Activated CD4-positive, alpha-beta T cell treated with anti-CD3 and anti-CD28 coated beads, Interleukin-10, Interleukin-2, amounts not matched to agents 100 ng/mL and 50 ng/mL, durations not matched to agents 16 hours and 8 hours (primary cell): ENCODE results near the gene MTARC1.

Experiments used
- DNase-seq: peaks from one replicate; pipeline ENCODE4 v3.0.0-alpha.2; 2020

Gene MTARC1

DNA sequence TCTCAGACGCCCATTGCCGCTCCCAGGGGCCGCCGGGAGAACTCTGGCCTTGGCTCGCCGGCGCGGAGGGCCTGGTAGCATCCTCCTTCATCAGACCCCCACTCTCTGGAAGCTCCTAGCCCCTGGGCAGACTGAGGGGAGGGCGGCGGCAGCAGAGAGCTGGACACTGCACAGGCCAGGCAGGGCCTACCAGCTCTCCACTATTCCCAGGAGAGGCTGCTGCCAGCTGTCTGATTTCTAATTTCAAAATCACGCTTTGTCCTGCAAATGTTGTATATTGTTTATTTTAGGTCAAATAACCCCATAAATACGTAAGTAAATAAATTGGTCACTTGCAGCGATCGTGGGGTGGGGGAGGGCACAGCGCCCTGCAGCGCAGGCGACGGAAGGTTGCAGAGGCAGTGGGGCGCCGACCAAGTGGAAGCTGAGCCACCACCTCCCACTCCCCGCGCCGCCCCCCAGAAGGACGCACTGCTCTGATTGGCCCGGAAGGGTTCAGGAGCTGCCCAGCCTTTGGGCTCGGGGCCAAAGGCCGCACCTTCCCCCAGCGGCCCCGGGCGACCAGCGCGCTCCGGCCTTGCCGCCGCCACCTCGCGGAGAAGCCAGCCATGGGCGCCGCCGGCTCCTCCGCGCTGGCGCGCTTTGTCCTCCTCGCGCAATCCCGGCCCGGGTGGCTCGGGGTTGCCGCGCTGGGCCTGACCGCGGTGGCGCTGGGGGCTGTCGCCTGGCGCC, at the start of gene MTARC1:
MTARC1 (plus strand) TSS at position 577 of the 732 bp plus-strand sequence; CDS start at position 609, 32 bp downstream.
- DNase-seq, result no peak

DNA sequence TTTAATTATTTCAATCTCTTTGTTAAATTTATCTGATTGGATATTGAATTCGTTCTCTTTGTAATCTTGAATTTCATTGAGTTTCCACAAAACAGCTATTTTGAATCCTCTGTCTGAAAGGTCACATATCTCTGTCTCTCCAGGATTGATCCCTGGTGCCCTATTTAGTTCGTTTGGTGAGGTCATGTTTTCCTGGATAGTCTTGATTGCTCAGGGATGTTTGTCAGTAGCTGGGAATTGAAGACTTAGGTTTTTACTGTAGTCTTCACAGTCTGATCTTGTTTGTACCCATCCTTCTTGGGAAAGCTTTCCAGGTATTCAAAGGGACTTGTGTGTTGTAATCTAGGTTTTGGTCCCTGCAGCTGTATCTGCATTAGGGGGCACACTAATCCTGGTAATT, 45.4 kb upstream of the MTARC1 start:
- DNase-seq, result no peak

DNA sequence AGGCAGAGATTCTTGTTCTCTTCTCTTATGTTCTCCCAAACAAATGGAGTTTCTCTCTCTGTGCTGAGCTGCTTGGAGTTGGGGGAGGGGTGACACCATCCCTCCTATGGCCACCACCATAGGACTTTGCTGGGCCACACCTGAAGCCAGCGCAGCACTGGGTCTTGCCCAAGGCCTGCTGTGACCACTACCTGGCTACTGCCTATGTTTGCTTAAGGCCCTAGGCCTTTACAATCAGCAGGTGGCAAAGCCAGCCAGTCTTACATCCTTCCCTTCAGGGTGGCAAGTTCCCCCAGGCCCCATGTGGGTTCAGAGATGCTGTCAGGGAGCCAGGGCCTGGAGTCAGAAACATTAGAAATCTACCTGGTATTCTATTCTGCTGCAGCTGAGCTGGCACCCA, 44.9 kb upstream of the MTARC1 start:
- no peak for DNase-seq

DNA sequence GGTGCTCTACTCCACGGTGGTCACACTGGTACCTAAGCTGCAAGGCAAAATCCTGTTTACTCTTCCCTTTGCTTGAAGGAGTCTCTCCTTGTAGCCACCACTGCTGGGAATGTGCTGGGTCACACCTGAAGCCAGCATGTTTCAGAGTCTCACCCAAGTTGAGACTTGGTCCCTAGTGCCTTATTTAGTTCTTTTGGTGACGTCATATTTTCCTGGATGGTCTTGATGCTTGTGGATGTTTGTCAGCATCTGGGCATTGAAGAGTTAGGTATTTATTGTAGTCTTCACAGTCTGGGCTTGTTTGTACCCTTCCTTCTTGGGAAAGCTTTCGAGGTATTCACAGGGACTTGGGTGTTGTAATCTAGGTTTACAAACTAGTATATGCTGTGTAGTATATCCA, 44.2 kb upstream of the MTARC1 start:
- no peak for DNase-seq

DNA sequence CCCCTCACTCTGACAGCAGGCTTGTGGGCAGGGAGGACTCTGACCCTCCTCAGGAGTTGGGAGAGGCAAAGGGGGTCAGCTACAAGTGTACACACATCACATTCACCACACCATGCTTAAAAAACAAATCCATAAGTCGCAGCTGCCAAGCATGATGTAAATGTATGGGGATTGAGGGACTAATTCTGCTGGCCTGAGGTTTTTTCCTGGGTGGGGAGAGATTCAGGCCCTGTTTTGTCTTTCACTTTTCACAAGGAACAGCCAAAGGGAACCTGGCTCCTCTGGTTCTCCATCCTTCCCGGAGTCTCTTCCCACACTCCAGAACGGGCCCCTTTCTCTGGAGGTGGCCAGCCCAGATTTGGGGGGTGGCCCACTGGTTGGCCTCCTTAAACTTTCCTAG, 39.9 kb upstream of the MTARC1 start:
- no peak for DNase-seq

DNA sequence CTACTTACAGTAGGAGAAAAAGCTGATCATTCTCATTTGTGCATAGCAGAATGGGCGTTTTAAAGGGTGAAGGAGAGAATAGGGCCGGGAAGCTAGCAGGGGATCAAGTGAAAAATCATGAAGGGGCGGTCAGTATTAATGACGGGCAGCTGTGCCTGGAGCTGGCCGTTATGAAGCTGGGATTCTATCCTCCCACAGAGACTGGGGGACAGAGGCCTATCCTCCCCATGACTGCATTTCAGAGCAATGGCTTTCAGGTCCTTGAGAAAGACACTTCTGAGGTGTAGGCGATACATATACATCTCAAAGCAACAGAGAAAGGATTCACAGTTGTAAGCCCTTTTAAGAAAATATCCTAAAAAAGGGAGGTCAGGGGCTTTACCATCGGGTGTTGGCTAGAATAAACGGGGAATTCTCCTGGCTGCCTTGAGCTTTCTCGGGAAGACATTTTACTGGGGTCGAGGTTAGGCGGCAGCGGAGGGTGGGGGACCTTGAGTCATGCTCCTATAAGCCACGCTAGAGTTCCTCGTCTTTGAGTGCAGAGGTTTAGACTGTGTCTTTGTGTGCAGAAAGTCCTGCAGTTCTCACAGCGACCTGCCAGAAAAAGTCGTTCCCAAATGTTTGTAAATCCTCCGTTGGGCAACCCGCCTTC, 39.1 kb upstream of the MTARC1 start:
- DNase-seq, result no peak

DNA sequence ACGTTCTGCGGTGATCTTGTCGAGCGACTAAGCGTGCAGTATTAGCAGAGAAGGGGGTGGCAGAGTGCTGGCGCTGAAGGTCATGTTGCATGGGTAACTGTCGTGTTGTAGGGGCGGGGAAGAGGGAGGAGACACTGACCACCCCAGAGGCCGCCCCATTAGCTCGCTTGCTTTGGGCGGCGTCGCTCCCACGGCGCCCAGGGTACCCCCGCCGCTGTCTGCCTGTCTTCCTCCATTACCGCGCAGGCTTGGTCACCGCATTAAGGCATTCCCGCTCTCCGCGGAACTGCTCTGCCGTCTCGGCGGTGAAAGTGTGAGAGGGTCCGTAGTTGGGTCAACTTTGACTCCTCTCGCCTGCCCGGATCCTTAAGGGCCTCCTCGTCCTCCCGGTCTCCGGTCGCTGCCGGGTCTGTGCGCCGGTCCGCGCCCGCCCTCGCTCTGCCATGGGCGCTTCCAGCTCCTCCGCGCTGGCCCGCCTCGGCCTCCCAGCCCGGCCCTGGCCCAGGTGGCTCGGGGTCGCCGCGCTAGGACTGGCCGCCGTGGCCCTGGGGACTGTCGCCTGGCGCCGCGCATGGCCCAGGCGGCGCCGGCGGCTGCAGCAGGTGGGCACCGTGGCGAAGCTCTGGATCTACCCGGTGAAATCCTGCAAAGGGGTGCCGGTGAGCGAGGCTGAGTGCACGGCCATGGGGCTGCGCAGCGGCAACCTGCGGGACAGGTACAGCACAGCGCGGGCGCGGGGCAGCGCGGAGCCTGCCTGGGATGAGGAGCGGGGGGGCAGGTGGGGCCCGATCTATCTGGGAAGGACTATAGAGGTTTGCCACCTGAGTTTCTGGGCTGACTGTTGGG, 38.4 kb upstream of the MTARC1 start, which contains the start of gene MTARC2:
MTARC2 (plus strand) TSS at position 234 of the 846 bp plus-strand sequence; CDS start at position 444, 210 bp downstream.
- peak; percentile 3 for DNase-seq

DNA sequence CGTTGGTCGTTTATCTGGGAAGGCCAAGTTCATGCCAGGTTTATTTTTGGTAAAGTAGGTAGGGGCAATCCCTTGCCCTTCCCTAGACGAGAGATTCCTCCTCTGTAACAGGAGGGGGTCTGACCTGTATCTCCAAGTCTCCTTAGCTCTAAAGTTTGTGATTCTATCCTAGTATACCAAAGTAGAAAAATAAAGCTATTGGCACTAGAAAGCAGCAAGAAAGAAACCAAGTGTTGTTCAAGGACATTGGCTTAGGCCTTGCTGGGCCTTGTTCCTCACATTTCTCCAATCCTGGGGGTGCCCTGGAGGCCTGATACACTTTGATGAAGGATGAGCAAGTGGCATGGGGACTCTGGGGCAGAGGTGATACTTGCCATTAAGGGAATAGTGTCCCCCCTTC, 37.8 kb upstream of the MTARC1 start:
- no peak for DNase-seq

DNA sequence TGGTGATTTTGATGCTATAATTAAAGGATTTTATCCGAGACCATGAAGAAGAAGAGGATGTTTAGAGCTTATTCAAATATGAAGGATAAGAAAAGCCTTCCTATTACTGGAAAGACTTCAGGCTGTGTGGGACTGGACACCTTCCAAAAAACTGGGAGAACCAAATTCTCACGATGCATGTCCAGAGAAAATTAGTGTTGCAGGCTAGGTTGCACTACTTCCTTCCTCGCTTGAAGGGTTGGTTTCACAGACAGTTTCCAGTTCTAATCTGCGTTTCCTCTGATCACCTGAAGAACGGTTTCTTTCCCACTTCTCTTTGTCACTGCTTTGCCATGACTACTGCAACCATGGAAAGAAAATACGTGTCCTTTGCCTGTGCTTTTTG, 36.6 kb upstream of the MTARC1 start:
- no peak for DNase-seq

DNA sequence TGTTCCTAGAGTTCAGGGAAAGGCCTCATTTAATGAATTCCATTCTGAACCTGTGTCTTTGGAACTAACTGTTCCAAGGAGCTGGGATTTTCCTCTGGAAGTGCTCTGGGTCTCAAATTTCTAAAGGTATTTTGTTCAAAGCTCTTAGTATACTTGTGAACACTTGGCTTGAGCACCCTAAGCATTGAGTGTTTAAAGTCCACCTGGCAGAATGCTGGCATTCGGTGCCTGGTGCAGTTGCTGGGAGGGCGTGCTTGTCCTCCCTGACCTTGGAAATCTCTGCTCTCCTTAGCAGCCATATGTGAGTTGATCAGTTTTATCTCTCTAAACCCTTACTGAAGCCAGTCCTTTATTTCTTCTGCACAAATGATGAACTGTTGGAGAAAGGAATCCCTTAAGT, 35.6 kb upstream of the MTARC1 start:
- no peak for DNase-seq

DNA sequence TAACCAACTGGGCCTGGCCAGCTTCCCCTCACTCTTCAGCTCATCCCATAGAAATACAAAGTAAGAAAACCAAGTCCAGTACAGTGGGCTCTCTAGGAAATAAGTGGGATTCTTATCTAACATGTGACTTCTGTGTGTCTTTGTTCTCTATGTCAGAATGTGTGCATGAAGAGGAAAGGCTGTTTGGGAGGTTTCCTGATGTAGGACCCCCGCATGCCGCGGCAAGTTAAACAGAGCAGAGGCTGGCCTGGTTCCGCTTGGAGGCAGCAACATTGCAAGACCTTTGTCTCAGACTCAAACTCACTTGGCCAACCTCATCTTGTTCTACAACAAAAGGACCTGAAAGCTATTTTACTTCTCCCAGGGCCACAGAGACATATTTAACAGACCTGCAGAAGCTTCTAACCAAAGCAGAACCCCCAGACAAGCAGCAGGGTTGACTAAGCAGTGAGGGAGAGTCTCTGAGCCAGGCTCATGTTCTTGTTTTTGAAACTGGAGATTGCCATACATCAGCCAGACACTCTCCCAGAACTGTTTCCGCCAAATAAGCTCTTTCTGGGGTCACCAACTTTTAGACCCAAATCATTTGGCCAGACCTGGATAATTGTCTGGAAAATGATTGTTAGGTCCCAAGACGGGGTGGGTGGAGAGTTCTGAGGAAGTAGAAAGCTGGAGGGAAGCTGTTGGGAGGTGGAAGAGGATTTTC, 32.3 kb upstream of the MTARC1 start:
- DNase-seq, result no peak

DNA sequence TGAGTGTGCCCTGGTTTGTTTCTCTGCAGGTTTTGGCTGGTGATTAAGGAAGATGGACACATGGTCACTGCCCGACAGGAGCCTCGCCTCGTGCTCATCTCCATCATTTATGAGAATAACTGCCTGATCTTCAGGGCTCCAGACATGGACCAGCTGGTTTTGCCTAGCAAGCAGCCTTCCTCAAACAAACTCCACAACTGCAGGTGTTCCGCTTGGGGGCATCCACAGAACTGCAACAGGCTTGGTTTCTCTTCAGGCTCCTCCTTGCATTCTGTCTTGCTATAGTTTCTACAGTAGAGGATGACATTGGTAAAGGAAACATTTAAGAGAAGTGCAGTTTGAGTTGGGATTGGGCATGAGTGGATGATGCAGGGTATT, 31.8 kb upstream of the MTARC1 start:
- no peak for DNase-seq

DNA sequence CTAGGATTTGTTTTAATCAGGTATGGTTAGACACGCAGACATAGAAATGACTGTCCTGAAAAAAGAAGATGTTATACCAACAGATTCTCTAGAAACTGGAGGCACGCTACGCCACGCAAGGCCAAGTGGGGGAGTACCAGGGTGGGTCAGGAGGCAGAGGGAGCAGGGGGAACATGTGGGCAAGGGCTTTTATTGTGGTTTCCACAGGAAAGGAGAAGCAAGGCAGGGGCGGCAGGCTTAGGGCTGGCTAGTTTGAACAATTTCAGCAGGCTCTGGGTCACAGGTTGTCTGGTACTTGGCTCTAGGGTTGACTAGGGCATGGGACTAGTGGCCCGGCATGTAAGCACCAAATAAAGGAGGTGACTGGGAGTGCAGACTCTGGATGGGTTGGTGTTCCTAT, 31.4 kb upstream of the MTARC1 start:
- DNase-seq, result no peak

DNA sequence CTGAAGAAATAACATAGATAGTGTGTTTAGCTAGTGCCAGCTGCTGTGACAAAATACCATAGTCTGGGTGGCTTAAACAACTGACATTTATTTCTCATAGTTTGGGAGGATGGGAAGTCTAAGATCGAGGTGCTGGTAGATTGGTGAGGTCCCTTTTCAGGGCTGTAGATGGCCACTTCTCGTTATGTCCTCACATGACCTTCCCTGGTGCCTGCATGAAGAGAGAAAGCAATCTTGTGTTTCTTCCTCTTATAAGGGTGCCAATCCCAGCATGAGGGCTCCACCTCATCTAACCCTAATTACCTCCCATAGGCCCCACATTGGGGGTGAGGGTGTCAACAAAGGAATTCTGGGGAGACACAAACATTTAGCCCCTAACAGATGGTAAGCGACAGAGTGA, 29.3 kb upstream of the MTARC1 start:
- DNase-seq, result no peak

DNA sequence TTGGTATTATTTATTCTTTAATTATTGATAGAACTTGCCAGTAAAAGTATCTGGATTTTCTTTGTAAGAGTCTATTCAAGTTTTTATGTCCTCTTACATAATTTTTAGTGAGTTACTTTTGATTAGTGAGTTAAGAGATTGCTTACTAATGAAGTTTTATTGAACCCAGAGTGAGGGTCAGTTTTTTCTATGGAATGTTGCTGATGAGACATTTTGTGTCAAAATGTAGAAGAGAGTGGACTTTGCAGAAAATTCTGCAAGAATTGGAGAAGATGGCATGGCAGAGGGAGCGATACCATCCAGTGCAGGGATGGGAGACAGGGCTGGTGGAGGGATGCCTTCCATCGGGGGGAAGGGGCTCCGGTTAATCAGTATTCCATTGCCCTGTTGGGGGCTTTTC, 27.6 kb upstream of the MTARC1 start:
- no peak for DNase-seq

DNA sequence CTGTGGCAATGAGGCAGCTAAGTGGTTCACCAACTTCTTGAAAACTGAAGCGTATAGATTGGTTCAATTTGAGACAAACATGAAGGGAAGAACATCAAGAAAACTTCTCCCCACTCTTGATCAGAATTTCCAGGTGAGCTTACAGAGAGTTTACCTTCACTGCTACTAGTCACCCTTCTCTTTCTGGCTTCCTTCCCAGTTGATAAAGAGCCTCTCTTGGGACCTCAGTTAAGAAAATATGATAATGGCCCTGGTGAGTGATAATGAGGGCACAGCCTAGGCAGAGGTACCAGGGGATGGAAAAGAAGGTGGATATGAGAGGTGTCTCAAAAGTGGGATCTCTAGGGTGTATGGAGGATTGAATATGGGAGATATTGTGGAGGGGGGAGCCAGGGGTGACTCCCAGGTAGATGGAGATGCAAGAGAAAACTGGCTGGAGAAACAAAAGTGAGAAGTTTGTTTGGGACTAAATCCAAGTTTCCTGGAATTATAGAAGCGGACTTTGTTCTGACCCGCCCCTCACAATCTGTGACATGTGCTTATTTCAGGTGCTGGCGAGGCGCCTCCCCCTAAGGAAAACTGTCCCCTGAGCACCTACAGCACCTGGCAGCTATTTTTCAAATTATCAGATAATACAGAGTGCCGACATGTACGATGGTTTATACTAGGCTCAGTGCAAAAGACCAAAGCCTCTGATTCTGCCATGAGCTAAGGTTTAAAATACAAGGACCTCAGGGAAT, 24.9 kb upstream of the MTARC1 start:
- no peak for DNase-seq

DNA sequence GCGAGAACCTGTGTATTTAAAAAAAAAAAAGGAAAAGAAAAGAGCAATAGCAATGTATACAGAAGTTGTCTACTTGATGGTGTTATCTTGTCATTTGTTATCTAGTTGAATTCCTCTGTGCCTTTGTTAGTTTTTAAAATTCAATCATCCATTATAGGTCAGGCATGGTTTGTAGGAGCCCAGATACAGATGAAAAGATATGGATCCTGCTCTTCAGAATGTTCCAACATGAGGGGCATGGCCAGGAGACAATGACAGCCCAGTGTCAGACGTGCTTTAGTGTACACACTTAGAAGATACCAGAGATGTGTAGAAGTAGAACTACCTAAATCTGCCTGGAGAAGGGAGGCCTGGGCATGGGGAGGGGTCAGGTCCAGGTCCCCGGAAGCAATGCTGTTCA, 22.0 kb upstream of the MTARC1 start:
- DNase-seq, result no peak

DNA sequence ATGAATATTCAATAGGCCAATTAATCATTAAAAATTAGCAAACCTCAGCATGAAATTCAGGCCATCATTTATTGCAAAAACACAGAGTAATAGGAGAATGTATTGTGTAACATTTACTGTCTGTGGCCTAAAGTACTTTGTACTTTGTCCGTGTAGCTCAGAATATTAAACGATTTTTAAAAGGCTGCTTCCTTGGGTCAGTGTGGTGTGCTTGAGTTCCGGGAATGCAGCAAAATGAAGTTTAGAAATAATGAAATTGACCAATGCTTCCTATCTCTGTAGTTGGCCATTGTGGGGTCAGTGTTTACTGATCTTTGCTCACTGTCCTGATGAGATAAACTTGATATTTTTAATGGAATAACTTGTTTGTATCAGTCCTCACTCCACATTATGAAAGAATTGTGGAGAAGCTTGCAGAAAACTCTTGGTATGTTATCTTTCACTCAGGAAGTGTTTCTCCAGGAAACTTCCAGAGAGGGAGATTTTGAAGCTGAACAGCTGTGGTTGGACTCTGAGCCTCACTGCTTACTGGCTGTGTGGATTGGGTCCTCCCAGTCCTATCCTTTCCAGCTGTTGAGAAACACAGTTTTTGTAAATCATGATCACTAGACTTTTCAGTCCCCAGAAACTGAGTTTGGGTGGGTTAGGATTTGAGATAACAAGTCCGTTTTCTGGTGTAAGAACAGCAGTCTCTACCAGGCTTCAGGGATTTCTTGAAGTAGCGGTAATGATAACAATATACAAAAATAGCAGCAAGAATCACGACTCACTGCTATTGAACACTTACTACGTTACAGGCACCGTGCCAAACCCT, 19.2 kb upstream of the MTARC1 start:
- no peak for DNase-seq

DNA sequence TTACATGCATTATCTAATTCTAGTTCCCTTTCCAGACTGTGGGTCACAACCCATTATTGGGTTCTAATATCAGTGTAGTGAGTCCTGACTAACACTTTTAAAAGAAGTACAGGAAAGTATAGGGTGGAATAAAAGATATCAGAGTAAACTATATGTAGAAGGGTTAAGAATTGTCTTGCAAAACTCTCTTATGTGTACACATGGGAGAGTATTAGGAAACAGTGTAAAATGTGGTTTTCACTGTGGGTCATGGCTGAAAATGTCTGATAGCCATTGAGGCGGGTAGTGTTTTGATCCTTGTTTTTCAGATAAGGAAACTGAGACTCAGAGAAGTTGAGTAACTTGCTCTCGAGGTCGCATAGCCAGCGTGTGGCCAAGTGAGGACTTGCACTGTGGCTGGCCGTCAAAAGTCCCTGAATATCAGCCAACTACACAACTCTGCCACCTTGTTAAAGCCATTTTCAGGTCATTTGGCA, 18.5 kb upstream of the MTARC1 start:
- DNase-seq, result no peak

DNA sequence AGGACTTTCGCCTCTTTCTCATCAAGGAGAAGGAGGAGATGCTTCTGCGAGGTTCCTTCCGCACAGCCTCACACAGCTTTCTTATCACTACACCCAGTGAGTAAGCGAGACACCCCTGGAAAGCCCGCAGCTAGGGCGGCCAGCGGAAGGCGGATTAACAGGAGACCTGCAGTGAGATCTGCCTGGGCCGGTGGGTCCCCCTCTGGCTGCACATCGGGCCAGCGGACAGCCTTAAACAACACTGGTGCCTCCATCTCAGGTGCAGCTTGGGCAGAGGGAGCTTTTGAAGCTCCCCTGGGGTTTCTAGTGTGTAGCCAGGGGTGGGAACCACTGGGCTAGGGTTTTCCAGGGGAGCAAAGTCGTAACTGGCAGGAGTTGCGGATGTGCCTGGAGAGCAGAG, 17.5 kb upstream of the MTARC1 start:
- DNase-seq, result no peak

DNA sequence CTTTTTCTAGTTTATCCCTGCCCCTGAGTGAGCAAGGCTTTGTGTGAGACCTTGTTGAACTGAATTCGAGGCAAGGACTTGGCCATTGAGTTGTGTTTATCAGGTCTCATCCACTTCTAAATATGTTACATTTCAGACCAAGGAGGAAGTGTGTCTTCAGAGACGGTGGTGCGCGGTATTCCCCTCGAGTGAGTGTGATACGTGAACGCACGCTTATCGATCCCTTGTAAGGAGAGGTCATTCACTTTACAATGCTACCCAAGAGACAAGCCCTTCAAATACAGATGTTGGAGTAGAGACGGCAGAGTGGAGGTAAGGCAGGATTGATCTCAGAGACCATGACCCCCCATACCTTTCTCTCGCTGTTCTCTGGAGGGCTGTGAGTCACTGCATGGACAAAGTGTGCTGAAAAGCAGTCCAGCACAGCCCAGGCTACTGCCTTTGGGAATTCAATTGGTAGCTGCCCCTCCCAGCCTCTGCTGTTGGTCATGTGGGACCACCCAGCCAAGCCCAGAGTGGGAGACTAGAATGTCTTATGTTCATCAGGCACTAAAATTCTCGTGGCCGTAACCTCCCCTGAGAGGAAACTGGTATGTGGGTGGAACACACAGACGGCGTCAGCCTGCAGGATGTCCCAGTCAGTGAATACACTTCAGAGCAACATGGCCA, 16.3 kb upstream of the MTARC1 start:
- no peak for DNase-seq
